Endothelial cell of umbilical vein (primary cell): ENCODE results near the gene ELL2. TPM values are rescaled to one million over a fixed set of nuclear protein-coding genes. Genes with fewer than 3 reads are reported as not detected.

ENCODE experiments used
- BruUV-seq: library from RNA; stranded (reverse); fragments of 400-500 nt; replicated peaks from 2 replicates; lab custom pipeline; 2021; lab: Mats Ljungman, UMichigan
- CTCF ChIA-PET: fragments of 300-600, 350-600 bp; sonication (Branson Sonifier 250); formaldehyde crosslinking; loops from one replicate; lab custom pipeline; 2021; ENCODE audit warnings: antibody characterized with exemption, inconsistent platforms; lab: Charles Lee
- POLR2A ChIA-PET: fragments of 300-600, 350-600 bp; sonication (Branson Sonifier 250); formaldehyde crosslinking; loops from one replicate; lab custom pipeline; 2021; ENCODE audit warnings: antibody characterized with exemption, inconsistent platforms; lab: Charles Lee
- DNase-seq: peaks from one replicate; pipeline ENCODE4 v3.0.0-alpha.2; 2011; ENCODE audit warnings: low read depth, low spot score
- FAIRE-seq: peaks from 2 replicates; lab custom pipeline; 2011; peaks lifted over from hg19 to GRCh38; lab: Jason Lieb, UNC
- H2AFZ ChIP-seq: 2 replicates; pipeline ENCODE4 v1.6.0; 2012; ENCODE audit warnings: low read depth, low read length, control low read depth, inconsistent platforms
- H3K27ac ChIP-seq: 2 replicates; pipeline ENCODE4 v1.5.1; 2011; ENCODE audit warnings: low read depth, mild to moderate bottlenecking, control low read depth, low read length, moderate library complexity; ENCODE audit not compliant: insufficient read depth
- H3K27me3 ChIP-seq, 2 experiments: 2 replicates each; pipeline versions ENCODE4 v1.6.0 to v1.6.1; 2011; ENCODE audit warnings: low read length in 2 of 2, mixed read lengths in 1 of 2; ENCODE audit not compliant: control insufficient read depth in 2 of 2, insufficient read depth in 2 of 2
- H3K36me3 ChIP-seq, 2 experiments: 2 replicates in 1 of 2; 3 replicates in 1 of 2; pipeline ENCODE4 v1.5.1; 2011; ENCODE audit warnings: low read length in 2 of 2, mild to moderate bottlenecking in 1 of 2, moderate library complexity in 1 of 2; ENCODE audit not compliant: control insufficient read depth in 2 of 2, insufficient read depth in 2 of 2; ENCODE audit errors: extremely low read depth in 1 of 2
- H3K4me1 ChIP-seq: 3 replicates; pipeline ENCODE4 v1.5.1; 2011; ENCODE audit warnings: mild to moderate bottlenecking, low read length; ENCODE audit not compliant: control insufficient read depth, insufficient read depth; ENCODE audit errors: extremely low read depth
- H3K4me2 ChIP-seq: 2 replicates; pipeline ENCODE4 v1.6.1; 2011; ENCODE audit warnings: low read length, control low read depth, mixed read lengths; ENCODE audit not compliant: insufficient read depth
- H3K4me3 ChIP-seq, 3 experiments: fragments of 200-600 bp in 1 of 3; sonication (generic), shearing (Covaris generic) in 1 of 3; replicated peaks in 1 of 3; 2 replicates each; pipeline ENCODE4 v1.5.1; 2011 to 2016; ENCODE audit warnings: control low read depth in 3 of 3, low read length in 3 of 3, mild to moderate bottlenecking in 2 of 3, inconsistent platforms in 1 of 3, low read depth in 1 of 3, moderate library complexity in 1 of 3; ENCODE audit not compliant: insufficient read depth in 1 of 3
- H3K79me2 ChIP-seq: 2 replicates; pipeline ENCODE4 v1.6.0; 2012; ENCODE audit warnings: low read length, inconsistent platforms; ENCODE audit not compliant: control insufficient read depth, insufficient read depth
- H3K9ac ChIP-seq: replicated peaks from 2 replicates; pipeline ENCODE3; 2011; ENCODE audit warnings: low read length, control low read depth; ENCODE audit not compliant: insufficient read depth; ENCODE audit errors: extremely low read depth
- H3K9me1 ChIP-seq: replicated peaks from 3 replicates; pipeline ENCODE4 v1.6.0; 2011; ENCODE audit warnings: mild to moderate bottlenecking, low read length; ENCODE audit not compliant: control insufficient read depth, insufficient read depth; ENCODE audit errors: extremely low read depth
- H3K9me3 ChIP-seq: replicated peaks from 2 replicates; pipeline ENCODE4 v1.5.1; 2012; ENCODE audit warnings: low read length, inconsistent platforms; ENCODE audit not compliant: control insufficient read depth, insufficient read depth
- H4K20me1 ChIP-seq: replicated peaks from 2 replicates; pipeline ENCODE3; 2011; ENCODE audit warnings: mild to moderate bottlenecking, low read length; ENCODE audit not compliant: control insufficient read depth, insufficient read depth; ENCODE audit errors: extremely low read depth
- EZH2 ChIP-seq: IDR thresholded peaks from 2 replicates; pipeline ENCODE4 v1.6.1; 2012; ENCODE audit warnings: borderline replicate concordance, low read depth, mild to moderate bottlenecking, moderate library complexity, low read length, inconsistent platforms; ENCODE audit not compliant: severe bottlenecking
- FOS ChIP-seq: IDR thresholded peaks from 2 replicates; pipeline ENCODE4 v1.6.1; 2011; ENCODE audit warnings: mild to moderate bottlenecking, low read length, moderate library complexity, borderline replicate concordance; ENCODE audit not compliant: insufficient read depth
- GATA2 ChIP-seq: IDR thresholded peaks from 2 replicates; pipeline ENCODE4 v1.7.0; 2011; ENCODE audit warnings: low read depth, mild to moderate bottlenecking, moderate library complexity, mixed read lengths, low read length; ENCODE audit not compliant: insufficient read length, insufficient read depth
- JUN ChIP-seq: IDR thresholded peaks from 2 replicates; pipeline ENCODE4 v1.6.1; 2011; ENCODE audit warnings: borderline replicate concordance, low read depth; ENCODE audit not compliant: insufficient read length, insufficient read depth
- MYC ChIP-seq: IDR thresholded peaks from one replicate; pipeline ENCODE4 v1.6.1; 2011; ENCODE audit warnings: mild to moderate bottlenecking, low read depth, low read length
- POLR2A ChIP-seq: IDR thresholded peaks from 2 replicates; pipeline ENCODE4 v1.6.1; 2012; ENCODE audit warnings: low read depth, mild to moderate bottlenecking, control low read depth, low read length
- POLR2AphosphoS5 ChIP-seq: IDR thresholded peaks from 2 replicates; pipeline ENCODE4 v1.6.1; 2012; ENCODE audit warnings: low read depth, mild to moderate bottlenecking, control low read depth, low read length, moderate library complexity; ENCODE audit not compliant: insufficient read depth
- dilution Hi-C: fragments of 300-500 bp; cut with MboI; formaldehyde crosslinking; loops from one replicate; pipeline ENCODE4 v1.15.0; 2019; ENCODE audit warnings: low sequenced_read_pairs; ENCODE audit not compliant: extremely low pct_ligation_motif_present
- intact Hi-C: fragments of 100-400 bp; cut with micrococcal nuclease; formaldehyde crosslinking; loops from one replicate; pipeline ENCODE4 v1.10.0; 2022
- polyA plus RNA-seq, 4 experiments: library from polyadenylated mRNA; depleted of rRNA in 3 of 4; stranded (reverse) in 3 of 4; unstranded in 1 of 4; fragments of >200 nt; gene quantifications; 2 replicates each; pipeline versions ENCODE4 v1.2.1 to v1.2.3, GENCODE V29; 2011 to 2012; ENCODE audit warnings: missing spikeins in 1 of 4
- total RNA-seq: library from RNA; stranded (reverse); gene quantifications from 2 replicates; pipeline ENCODE4 v1.2.3, GENCODE V29; 2021
- TF ChIP-seq, protein P1 (sequence below): IDR thresholded peaks from 2 replicates; pipeline ENCODE4 v1.6.1; 2011; ENCODE audit not compliant: insufficient read depth, insufficient read length
- TF ChIP-seq, protein P2 (sequence below), 2 donors: IDR thresholded peaks; 1 replicate in 1 of 2; 2 replicates in 1 of 2; pipeline ENCODE4 v1.5.1; 2011; ENCODE audit warnings: low read length in 2 of 2, mild to moderate bottlenecking in 2 of 2, moderate library complexity in 2 of 2, control low read depth in 1 of 2, inconsistent platforms in 1 of 2, low read depth in 1 of 2; ENCODE audit not compliant: insufficient read depth in 1 of 2; ENCODE audit errors: extremely low read depth in 1 of 2

Gene ELL2
- total and polyA plus RNA-seq, 2 donors (not counting 3 experiments of a cell fraction or from before 2014, with no cell fraction given): 6.8 to 26.0 TPM

DNA sequence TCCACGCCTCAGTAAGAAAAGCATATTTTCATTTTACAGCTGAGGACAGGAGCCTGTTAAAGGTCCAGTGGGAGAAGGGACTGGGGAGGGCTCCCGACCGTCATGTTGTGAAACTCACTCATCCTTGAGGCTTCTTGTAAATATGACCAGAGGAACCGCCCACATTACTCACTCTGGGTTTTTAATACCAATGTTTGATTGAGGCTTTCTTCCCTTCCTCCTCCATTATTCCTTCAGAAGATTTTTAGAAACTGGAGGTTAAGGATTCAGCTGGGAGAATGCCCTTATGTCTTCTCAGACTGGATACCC is 77.7 kb downstream of the ELL2 start:
- TF ChIP-seq, protein P1, sequence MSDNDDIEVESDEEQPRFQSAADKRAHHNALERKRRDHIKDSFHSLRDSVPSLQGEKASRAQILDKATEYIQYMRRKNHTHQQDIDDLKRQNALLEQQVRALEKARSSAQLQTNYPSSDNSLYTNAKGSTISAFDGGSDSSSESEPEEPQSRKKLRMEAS: no peak
- TF ChIP-seq POLR2A (no peak), FOS (no peak)
- CTCF ChIA-PET: interaction anchor here (1.1 kb wide), 1 partner anchor 452 kb away, joined by 3 read pairs; no protein-coding TSS in a partner anchor
- H4K20me1 ChIP-seq: no peaks in the 10 kb centered on the region
- H2AFZ ChIP-seq: no peak overlapping the region
- H3K79me2 ChIP-seq: no peaks in the 10 kb centered on the region
- H3K4me1 ChIP-seq: no peaks in the 10 kb centered on the region
- H3K4me3 ChIP-seq: no peak overlapping the region
- BruUV-seq: no TSS peak
- no peak for DNase-seq
- FAIRE-seq: no peak
- no peak overlapping the region for H3K4me2 ChIP-seq
- H3K9me3 ChIP-seq: no peaks in the 10 kb centered on the region
- H3K27me3 ChIP-seq: no peaks in the 10 kb centered on the region
- no peak overlapping the region for H3K9ac ChIP-seq
- dilution Hi-C loops (no loop called here), intact Hi-C loops (no loop called here)
- H3K27ac ChIP-seq: no peak overlapping the region
- no peaks in the 10 kb centered on the region for H3K9me1 ChIP-seq
- H3K36me3 ChIP-seq: peaks cover 0 to 2% of the 10 kb centered on the region in 2 experiments
- POLR2A ChIA-PET: no interaction called here

DNA sequence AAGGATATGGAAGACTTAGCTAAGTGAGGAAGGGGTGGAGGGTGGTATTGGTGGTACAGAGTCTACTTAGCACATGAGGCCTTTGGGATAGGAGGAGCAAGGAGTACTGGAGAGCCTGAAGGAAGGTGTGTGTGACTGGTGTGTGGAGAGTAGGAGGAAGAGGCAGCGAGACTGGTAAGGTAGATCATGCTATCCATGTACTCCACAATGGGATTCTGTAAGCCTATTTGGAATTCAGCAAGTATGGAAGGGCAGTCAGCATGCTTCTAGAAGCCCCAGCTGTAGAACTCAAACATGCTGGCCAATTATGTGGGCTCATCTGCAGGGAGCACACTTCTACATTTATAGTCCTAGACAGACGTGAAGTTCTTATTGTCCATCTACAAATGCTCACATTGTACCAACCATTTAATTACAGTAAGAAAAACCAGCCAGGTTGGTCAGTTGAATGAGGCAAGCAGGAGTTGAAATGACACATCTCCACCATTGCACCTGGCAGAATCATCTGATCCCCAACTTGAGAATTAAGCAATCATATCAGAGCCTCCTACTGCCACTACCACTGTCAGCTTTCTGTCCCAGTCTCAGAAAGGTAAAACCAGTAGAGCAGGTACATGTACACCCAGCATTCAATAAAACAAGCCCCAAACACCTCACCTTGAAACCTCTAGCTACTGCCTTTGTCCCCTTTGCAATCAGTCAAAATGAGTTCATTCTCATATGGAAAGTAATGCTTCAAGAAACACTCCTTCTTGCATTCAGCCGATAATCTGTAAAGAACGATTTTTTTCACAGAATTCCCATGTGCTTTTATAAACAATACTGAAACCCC is 78.2 kb downstream of the ELL2 start:
- no peak for FAIRE-seq
- dilution Hi-C loops: no loop called here
- no peaks in the 10 kb centered on the region for H3K9me3 ChIP-seq
- no peaks in the 10 kb centered on the region for H3K9me1 ChIP-seq
- intact Hi-C loops: no loop called here
- no peak overlapping the region for H2AFZ ChIP-seq
- peaks cover 0 to 2% of the 10 kb centered on the region in 2 experiments for H3K36me3 ChIP-seq
- no TSS peak for BruUV-seq
- H3K79me2 ChIP-seq: no peaks in the 10 kb centered on the region
- no peaks in the 10 kb centered on the region for H4K20me1 ChIP-seq
- TF ChIP-seq POLR2AphosphoS5 (no peak), GATA2 (no peak), JUN (no peak), POLR2A (no peak), FOS (no peak), EZH2 (no peak), MYC (no peak)
- TF ChIP-seq, protein P2, sequence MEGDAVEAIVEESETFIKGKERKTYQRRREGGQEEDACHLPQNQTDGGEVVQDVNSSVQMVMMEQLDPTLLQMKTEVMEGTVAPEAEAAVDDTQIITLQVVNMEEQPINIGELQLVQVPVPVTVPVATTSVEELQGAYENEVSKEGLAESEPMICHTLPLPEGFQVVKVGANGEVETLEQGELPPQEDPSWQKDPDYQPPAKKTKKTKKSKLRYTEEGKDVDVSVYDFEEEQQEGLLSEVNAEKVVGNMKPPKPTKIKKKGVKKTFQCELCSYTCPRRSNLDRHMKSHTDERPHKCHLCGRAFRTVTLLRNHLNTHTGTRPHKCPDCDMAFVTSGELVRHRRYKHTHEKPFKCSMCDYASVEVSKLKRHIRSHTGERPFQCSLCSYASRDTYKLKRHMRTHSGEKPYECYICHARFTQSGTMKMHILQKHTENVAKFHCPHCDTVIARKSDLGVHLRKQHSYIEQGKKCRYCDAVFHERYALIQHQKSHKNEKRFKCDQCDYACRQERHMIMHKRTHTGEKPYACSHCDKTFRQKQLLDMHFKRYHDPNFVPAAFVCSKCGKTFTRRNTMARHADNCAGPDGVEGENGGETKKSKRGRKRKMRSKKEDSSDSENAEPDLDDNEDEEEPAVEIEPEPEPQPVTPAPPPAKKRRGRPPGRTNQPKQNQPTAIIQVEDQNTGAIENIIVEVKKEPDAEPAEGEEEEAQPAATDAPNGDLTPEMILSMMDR (IDR thresholded peaks at IDR 0.05; ENCODE audit: extremely low read depth in 1 of 2, insufficient read depth in 1 of 2, low read depth in 1 of 2, low read length in 2 of 2): no peak
- TF ChIP-seq, protein P1: no peak
- H3K4me1 ChIP-seq: no peaks in the 10 kb centered on the region
- no peak overlapping the region for H3K27ac ChIP-seq
- ChIA-PET CTCF (interaction anchor here (1.1 kb wide), 1 partner anchor 452 kb away, joined by 3 read pairs; no protein-coding TSS in a partner anchor), POLR2A (no interaction called here)
- no peak for DNase-seq
- no peak overlapping the region for H3K4me2 ChIP-seq
- no peak overlapping the region for H3K9ac ChIP-seq
- H3K27me3 ChIP-seq: no peaks in the 10 kb centered on the region
- H3K4me3 ChIP-seq: no peak overlapping the region
